HK-2 (cell line): ENCODE results near the gene SREBF2.

Source experiments
- DNase-seq: peaks from one replicate; pipeline ENCODE4 v3.0.0-alpha.2; 2018; ENCODE audit not compliant: unreplicated experiment

SREBF2 gene

GRCh38 chr22:41832553-41833368, at the start of gene SREBF2:
Gene SREBF2, plus strand, starts transcription at chr22:41833105. Its CDS starts 166 bp downstream, at chr22:41833271.
- peak; percentile 99 for DNase-seq

GRCh38 chr22:41787331-41787730, 45.6 kb upstream of the SREBF2 start:
- DNase-seq, result no peak

GRCh38 chr22:41793871-41794270, 39.0 kb upstream of the SREBF2 start:
- no peak for DNase-seq

GRCh38 chr22:41798736-41799135, 34.2 kb upstream of the SREBF2 start:
- no peak for DNase-seq

GRCh38 chr22:41799486-41800347, 33.2 kb upstream of the SREBF2 start:
- DNase-seq, result peak; percentile 56

GRCh38 chr22:41800348-41801146, 32.4 kb upstream of the SREBF2 start, which contains the start of gene CCDC134:
Gene CCDC134, plus strand, starts transcription at chr22:41800679. Its CDS starts 8,212 bp downstream, at chr22:41808891.
- peak; percentile 93 for DNase-seq

- no peak for DNase-seq
Measured at GRCh38 chr22:41801147-41801819, 31.6 kb upstream of the SREBF2 start.

GRCh38 chr22:41801886-41802285, 31.0 kb upstream of the SREBF2 start:
- no peak for DNase-seq

GRCh38 chr22:41805639-41806038, 27.3 kb upstream of the SREBF2 start:
- no peak for DNase-seq

GRCh38 chr22:41808400-41808799, 24.5 kb upstream of the SREBF2 start:
- DNase-seq, result no peak

GRCh38 chr22:41810022-41810421, 22.9 kb upstream of the SREBF2 start:
- no peak for DNase-seq

- no peak for DNase-seq
Measured at GRCh38 chr22:41812805-41813545, 19.9 kb upstream of the SREBF2 start.

DNA sequence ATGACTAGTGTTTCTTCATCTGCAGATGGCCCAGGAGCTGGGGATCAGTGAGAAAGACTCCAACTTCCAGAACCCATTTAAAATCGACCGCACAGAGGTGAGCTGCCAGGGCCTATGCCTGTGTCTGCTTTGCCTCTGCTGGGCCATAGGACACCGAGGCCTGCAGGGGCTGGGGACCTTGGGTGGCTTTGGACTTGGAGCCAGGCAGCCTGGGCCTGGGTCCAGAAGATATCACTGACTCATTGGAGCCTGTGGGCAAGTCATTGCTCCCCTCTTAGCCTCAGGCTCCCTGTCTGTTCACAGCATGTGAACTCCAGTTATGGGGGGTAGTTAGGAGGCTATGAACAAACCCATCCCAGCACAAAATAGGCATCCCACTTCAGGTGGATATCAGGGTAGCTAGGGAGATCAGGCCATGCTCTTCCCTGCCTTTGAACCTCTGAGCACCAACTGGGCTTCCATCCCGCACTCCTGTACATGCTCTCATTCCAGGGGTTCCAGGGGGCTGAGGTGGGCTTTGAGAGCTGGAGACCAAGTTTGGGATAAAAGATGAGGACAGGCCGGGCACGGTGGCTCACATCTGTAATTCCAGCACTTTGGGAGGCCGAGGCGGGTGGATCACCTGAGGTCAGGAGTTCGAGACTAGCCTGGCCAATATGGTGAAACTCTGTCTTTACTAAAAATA, 19.0 kb upstream of the SREBF2 start:
- DNase-seq, result no peak

DNA sequence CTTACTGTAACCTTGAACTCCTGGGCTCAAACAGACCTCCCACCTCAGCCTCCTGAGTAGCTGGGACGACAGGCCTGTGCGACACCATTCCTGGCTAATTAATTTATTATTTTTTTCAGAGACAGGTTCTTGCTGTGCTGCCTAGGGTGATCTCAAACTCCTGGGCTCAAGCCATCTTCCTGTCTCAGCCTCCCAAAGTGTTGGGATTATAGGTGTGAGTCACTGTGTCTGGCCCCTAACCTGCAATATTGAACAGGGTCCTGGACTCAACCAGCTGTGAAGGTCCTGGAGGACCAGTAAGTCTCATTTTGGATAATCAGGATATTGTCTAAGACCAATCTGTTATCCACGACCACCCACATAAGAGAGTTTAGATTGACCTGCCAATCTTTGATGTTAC, 17.2 kb upstream of the SREBF2 start:
- DNase-seq, result no peak

GRCh38 chr22:41816241-41816640, 16.7 kb upstream of the SREBF2 start:
- no peak for DNase-seq

GRCh38 chr22:41816871-41817270, 16.0 kb upstream of the SREBF2 start:
- DNase-seq, result no peak

DNA sequence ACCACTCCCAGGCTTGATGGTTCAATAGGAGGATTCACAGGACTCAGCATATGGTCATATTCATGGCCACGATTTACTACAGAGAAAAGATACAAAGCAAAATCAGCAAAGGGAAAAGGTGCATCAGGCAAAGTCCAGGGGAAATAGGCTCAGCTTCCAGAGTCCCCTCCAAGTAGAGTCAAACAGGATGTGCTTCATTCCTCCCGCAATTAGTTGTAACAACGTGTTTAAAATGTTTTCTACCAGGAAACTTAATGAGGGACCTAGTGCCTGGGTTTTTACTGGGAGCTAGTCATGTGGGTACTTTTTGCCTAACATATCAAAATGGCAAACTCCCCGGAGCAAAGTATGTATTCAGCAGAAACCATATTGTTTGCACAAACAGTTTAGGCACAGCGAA, 14.9 kb upstream of the SREBF2 start:
- no peak for DNase-seq

- DNase-seq, result no peak
Measured at GRCh38 chr22:41818596-41818995, 14.3 kb upstream of the SREBF2 start.

- no peak for DNase-seq
Measured at GRCh38 chr22:41819257-41819656, 13.6 kb upstream of the SREBF2 start.

DNA sequence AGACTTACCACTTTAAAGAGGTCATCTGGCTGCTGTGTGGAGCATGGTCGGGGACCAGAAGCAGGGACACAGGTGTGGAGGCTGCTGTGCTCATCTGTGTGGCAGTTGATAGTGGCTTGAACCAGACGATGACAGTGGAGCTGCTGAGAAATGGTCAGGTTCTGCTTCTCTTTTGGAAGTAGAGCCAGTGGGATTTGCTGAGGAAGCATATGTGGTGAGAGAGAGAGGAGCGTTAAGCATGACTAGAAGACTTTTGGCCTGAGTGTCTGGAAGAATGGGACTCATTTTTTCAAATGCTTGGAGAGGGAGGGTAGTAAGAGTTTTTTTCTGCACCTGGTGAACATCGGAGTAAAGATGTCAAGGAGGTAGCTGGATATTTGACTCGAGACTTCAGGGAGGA, 12.5 kb upstream of the SREBF2 start:
- DNase-seq, result no peak
